Aorta (tissue), 5 donors: Measurements from ENCODE around the gene EP300. TPM values are rescaled to one million over a fixed set of nuclear protein-coding genes. Genes with fewer than 3 reads are reported as not detected.
A peak's percentile ranks its signal among the peaks of the same experiment; 100 is the strongest.

Experiments
- ATAC-seq: fragments of 200-7000 bp; cut with Tn5 transposase; one replicate; pipeline ENCODE4 v1.9.1; 2022; ENCODE audit warnings: moderate library complexity; ENCODE audit not compliant: low FRiP score
- DNase-seq, 2 donors: peaks; one replicate each; pipeline ENCODE4 v3.0.0-alpha.2; 2020
- H3K27ac ChIP-seq, 2 donors: one replicate each; pipeline ENCODE4 v1.5.1; 2013; ENCODE audit warnings: low read length in 2 of 2, mild to moderate bottlenecking in 2 of 2, moderate library complexity in 2 of 2, control low read depth in 1 of 2, inconsistent platforms in 1 of 2, low read depth in 1 of 2
- H3K27me3 ChIP-seq, 2 donors: one replicate each; pipeline ENCODE4 v1.6.1; 2013; ENCODE audit warnings: control low read depth in 1 of 2, low read length in 1 of 2, mild to moderate bottlenecking in 1 of 2, moderate library complexity in 1 of 2; ENCODE audit not compliant: insufficient read depth in 2 of 2, control insufficient read depth in 1 of 2
- H3K36me3 ChIP-seq, 2 donors: one replicate each; pipeline ENCODE4 v1.6.1; 2013; ENCODE audit warnings: control low read depth in 1 of 2, low read length in 1 of 2, mild to moderate bottlenecking in 1 of 2; ENCODE audit not compliant: insufficient read depth in 2 of 2, control insufficient read depth in 1 of 2
- H3K4me1 ChIP-seq, 2 donors: one replicate each; pipeline ENCODE4 v1.6.1; 2013; ENCODE audit warnings: low read length in 2 of 2, control low read depth in 1 of 2, mild to moderate bottlenecking in 1 of 2, moderate library complexity in 1 of 2; ENCODE audit not compliant: insufficient read depth in 2 of 2, control insufficient read depth in 1 of 2
- H3K4me3 ChIP-seq, 2 donors: one replicate each; pipeline ENCODE4 v1.5.1; 2013; ENCODE audit warnings: low read length in 2 of 2, control low read depth in 1 of 2, mild to moderate bottlenecking in 1 of 2
- H3K9me3 ChIP-seq: one replicate; pipeline ENCODE4 v1.6.1; 2013; ENCODE audit warnings: mild to moderate bottlenecking, low read length; ENCODE audit not compliant: control insufficient read depth
- WGBS, 2 donors: extraction: QIAGEN DNeasy Blood & Tissue Kit; methylation state at CpG; one replicate each; pipeline ENCODE4 v1.1.7; 2013; 5-methylcytosine and 5-hydroxymethylcytosine counted together
- intact Hi-C, 2 donors: fragments of 100-400 bp; cut with DNase I; formaldehyde crosslinking; loops; one replicate each; pipeline versions ENCODE4 v1.14.2 to v1.15.0; 2022
- polyA plus RNA-seq, 2 donors: library from polyadenylated mRNA; stranded (reverse); fragments of 200-250 nt; gene quantifications; one replicate each; pipeline ENCODE4 v1.2.3, GENCODE V29; 2013
- total RNA-seq, 2 donors: library from RNA; stranded (reverse); fragmentation: NEBNext Ultra II Directional; extraction: Animal tissue kit (Norgen Biotek cat#: 25700); gene quantifications; one replicate each; pipeline ENCODE4 v1.2.1, GENCODE V29; 2021
- donor health status: healthy with polysubstance abuse.
- donor health status: Bipolar disorder and iron deficiency.
- donor health status: DM: no; HTN: no; CAD: no.
- donor health status: DM: no; HTN: no; CAD: no.
- donor health status: DM: yes; HTN: yes; CAD: no.

Gene EP300
- total and polyA plus RNA-seq, 4 donors: 4.9 to 89.5 (median 36.8) TPM

- Histone ChIP-seq H3K4me3 (no peak overlapping the region), H3K27me3 (no peaks in the 10 kb centered on the region), H3K4me1 (no peaks in the 10 kb centered on the region), H3K36me3 (peaks cover 14 to 21% of the 10 kb centered on the region in 2 donors), H3K27ac (no peak overlapping the region), H3K9me3 (no peaks in the 10 kb centered on the region)
- intact Hi-C loops: no loop called here
- DNase-seq: no peak
- no peak for ATAC-seq
- WGBS, 2 donors: 94 to 96% methylated on average over 7 of the region's 7 CpGs
These were observed 60.5 kb downstream of the EP300 start for GRCh38 chr22:41152902-41153301.

- no peak overlapping the region for H3K4me3 ChIP-seq
- no peaks in the 10 kb centered on the region for H3K4me1 ChIP-seq
- 70% methylated on average over 4 of the region's 4 CpGs for WGBS, 2 donors
- H3K36me3 ChIP-seq: peaks cover 14 to 26% of the 10 kb centered on the region in 2 donors
- DNase-seq (no peak), ATAC-seq (no peak)
- no peak overlapping the region for H3K27ac ChIP-seq
- intact Hi-C loops: no loop called here
- no peaks in the 10 kb centered on the region for H3K9me3 ChIP-seq
- no peaks in the 10 kb centered on the region for H3K27me3 ChIP-seq
These were observed 64.7 kb downstream of the EP300 start for GRCh38 chr22:41157083-41157482.

GRCh38 chr22:41169157-41169556 lies 76.8 kb downstream of the EP300 start:
- Histone ChIP-seq H3K9me3 (no peaks in the 10 kb centered on the region), H3K4me3 (no peak overlapping the region), H3K27ac (no peak overlapping the region), H3K27me3 (no peaks in the 10 kb centered on the region), H3K36me3 (peaks cover 8% of the 10 kb centered on the region in 2 donors), H3K4me1 (no peaks in the 10 kb centered on the region)
- no peak for ATAC-seq
- DNase-seq: no peak
- WGBS, 2 donors: 86 to 87% methylated on average over 8 of the region's 8 CpGs
- intact Hi-C loops: no loop called here

GRCh38 chr22:41171996-41172395 lies 79.6 kb downstream of the EP300 start:
- peaks cover 6 to 12% of the 10 kb centered on the region in 2 donors for H3K36me3 ChIP-seq
- no peaks in the 10 kb centered on the region for H3K4me1 ChIP-seq
- no peaks in the 10 kb centered on the region for H3K27me3 ChIP-seq
- H3K9me3 ChIP-seq: no peaks in the 10 kb centered on the region
- WGBS, 2 donors: 5% methylated on average over 3 of the region's 3 CpGs
- intact Hi-C loops: loop anchor here in 1 of 2 donors (2.0 kb wide), 1 partner anchor 33 kb away; the partner anchor contains the start of gene L3MBTL2
- DNase-seq (no peak), ATAC-seq (no peak)
- peak overlapping the region in 1 of 2 donors; percentile 60 for H3K27ac ChIP-seq
- H3K4me3 ChIP-seq: no peak overlapping the region

- H3K4me1 ChIP-seq: no peaks in the 10 kb centered on the region
- H3K4me3 ChIP-seq: no peak overlapping the region
- no peak overlapping the region for H3K27ac ChIP-seq
- WGBS, 2 donors: 24 to 33% methylated on average over 2 of the region's 2 CpGs
- DNase-seq (no peak), ATAC-seq (no peak)
- H3K27me3 ChIP-seq: no peaks in the 10 kb centered on the region
- H3K36me3 ChIP-seq: peaks cover 0 to 17% of the 10 kb centered on the region in 2 donors
- H3K9me3 ChIP-seq: no peaks in the 10 kb centered on the region
- intact Hi-C loops: no loop called here
These were observed 83.2 kb downstream of the EP300 start for GRCh38 chr22:41175546-41175945.

- DNase-seq: no peak
- WGBS, 2 donors: 85 to 86% methylated on average over 15 of the region's 15 CpGs
- no peaks in the 10 kb centered on the region for H3K9me3 ChIP-seq
- no peak for ATAC-seq
- peaks cover 0 to 17% of the 10 kb centered on the region in 2 donors for H3K36me3 ChIP-seq
- H3K27me3 ChIP-seq: no peaks in the 10 kb centered on the region
- intact Hi-C loops: no loop called here
- no peaks in the 10 kb centered on the region for H3K4me1 ChIP-seq
- no peak overlapping the region for H3K27ac ChIP-seq
- no peak overlapping the region for H3K4me3 ChIP-seq
These were observed 84.7 kb downstream of the EP300 start for GRCh38 chr22:41177040-41177621.

- ATAC-seq: peak; percentile 25
- intact Hi-C loops: no loop called here
- Histone ChIP-seq H3K36me3 (peaks cover 0 to 17% of the 10 kb centered on the region in 2 donors), H3K4me1 (no peaks in the 10 kb centered on the region), H3K27ac (no peak overlapping the region), H3K4me3 (no peak overlapping the region), H3K27me3 (no peaks in the 10 kb centered on the region), H3K9me3 (no peaks in the 10 kb centered on the region)
- no peak for DNase-seq
- WGBS, 2 donors: 86 to 90% methylated on average over 9 of the region's 9 CpGs
These were observed 85.4 kb downstream of the EP300 start for GRCh38 chr22:41177622-41178424.

- Histone ChIP-seq H3K4me1 (no peaks in the 10 kb centered on the region), H3K27me3 (no peaks in the 10 kb centered on the region), H3K36me3 (peaks cover 0 to 17% of the 10 kb centered on the region in 2 donors), H3K4me3 (no peak overlapping the region), H3K27ac (no peak overlapping the region), H3K9me3 (no peaks in the 10 kb centered on the region)
- intact Hi-C loops: no loop called here
- WGBS, 2 donors: 52 to 60% methylated on average over 8 of the region's 8 CpGs
- ATAC-seq: peak; percentile 58
- DNase-seq: peak in 1 of 2 donors; percentile 73
These were observed 86.1 kb downstream of the EP300 start for GRCh38 chr22:41178425-41178975.
